ENCODE measurements around the gene MMP3.

DNA sequence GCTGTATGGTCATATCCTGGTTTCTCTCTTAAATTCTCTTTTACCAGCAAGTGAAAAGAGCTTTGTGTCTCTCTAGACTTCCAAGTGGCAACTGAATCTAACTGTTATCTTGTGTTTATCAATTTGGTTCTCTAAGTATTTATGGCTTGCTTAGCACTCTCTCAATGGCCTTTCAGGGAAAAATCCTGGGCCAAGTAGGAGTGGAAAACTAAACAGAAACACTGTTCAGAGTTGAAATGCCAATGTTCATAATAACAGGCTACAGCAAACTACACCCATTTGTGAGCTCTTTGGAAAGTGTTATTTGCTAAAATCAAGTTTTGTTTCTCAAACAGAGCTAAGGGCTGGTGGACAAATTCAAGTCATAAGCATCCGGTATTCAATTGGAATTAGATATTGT, 21.3 kb upstream of the MMP3 start:
- no peak for TF ChIP-seq POLR2A (IDR thresholded peaks at IDR 0.05; ENCODE audit: low read length)
- no peak for TF ChIP-seq GATA1 (IDR thresholded peaks at IDR 0.05; ENCODE audit: low read depth, low read length)
